HG03196 (cell line): ENCODE results near the gene LIMA1.
"Not testable (repeated sequence)": the region's sequence is repeated elsewhere in the genome, so short reads cannot be mapped to it uniquely, and the experiment has no call there.

Experiments used
- ATAC-seq: cut with Tn5 transposase; IDR thresholded peaks from one replicate; pipeline ENCODE4 v1.9.1; 2021; ENCODE audit not compliant: unreplicated experiment

The LIMA1 gene

GRCh38 chr12:50248411-50248810 is 34.9 kb downstream of the LIMA1 start:
- no peak for ATAC-seq

GRCh38 chr12:50247665-50248064 is 35.7 kb downstream of the LIMA1 start:
- ATAC-seq = not testable (repeated sequence)

- ATAC-seq = no peak
These were observed 36.3 kb downstream of the LIMA1 start for GRCh38 chr12:50246873-50247612.

GRCh38 chr12:50246197-50246865 is 37.0 kb downstream of the LIMA1 start:
- no peak for ATAC-seq

GRCh38 chr12:50243507-50243906 is 39.8 kb downstream of the LIMA1 start:
- ATAC-seq = no peak

- no peak for ATAC-seq
These were observed 40.5 kb downstream of the LIMA1 start for GRCh38 chr12:50242751-50243191.

- ATAC-seq = no peak
These were observed 42.1 kb downstream of the LIMA1 start for GRCh38 chr12:50241178-50241577.

- ATAC-seq = no peak
These were observed 42.6 kb downstream of the LIMA1 start for GRCh38 chr12:50240792-50241114.

GRCh38 chr12:50240096-50240791 is 43.1 kb downstream of the LIMA1 start:
- no peak for ATAC-seq

GRCh38 chr12:50239355-50239891 is 43.9 kb downstream of the LIMA1 start:
- no peak for ATAC-seq

- no peak for ATAC-seq
These were observed 49.0 kb downstream of the LIMA1 start for GRCh38 chr12:50234347-50234746.

GRCh38 chr12:50232771-50233209 is 50.5 kb downstream of the LIMA1 start:
- ATAC-seq = no peak

GRCh38 chr12:50232206-50232605 is 51.1 kb downstream of the LIMA1 start:
- no peak for ATAC-seq

GRCh38 chr12:50231346-50231745 is 52.0 kb downstream of the LIMA1 start:
- ATAC-seq = no peak

- no peak for ATAC-seq
These were observed 53.1 kb downstream of the LIMA1 start for GRCh38 chr12:50230217-50230616.

- ATAC-seq = no peak
These were observed 59.2 kb downstream of the LIMA1 start for GRCh38 chr12:50224026-50224692.

- ATAC-seq = no peak
These were observed 61.0 kb downstream of the LIMA1 start for GRCh38 chr12:50222275-50222783.

GRCh38 chr12:50221228-50222008 is 61.9 kb downstream of the LIMA1 start:
- ATAC-seq = no peak

- peak; percentile 37 for ATAC-seq
These were observed 62.8 kb downstream of the LIMA1 start for GRCh38 chr12:50220363-50220995.

- no peak for ATAC-seq
These were observed 63.8 kb downstream of the LIMA1 start for GRCh38 chr12:50219544-50219943.
